ENCODE data around the gene RAB8B. TPM values are rescaled to one million over a fixed set of nuclear protein-coding genes. Genes with fewer than 3 reads are reported as not detected.

The RAB8B gene
- total RNA-seq, 1 experiment from 2014 or later, result 16.0 TPM

DNA sequence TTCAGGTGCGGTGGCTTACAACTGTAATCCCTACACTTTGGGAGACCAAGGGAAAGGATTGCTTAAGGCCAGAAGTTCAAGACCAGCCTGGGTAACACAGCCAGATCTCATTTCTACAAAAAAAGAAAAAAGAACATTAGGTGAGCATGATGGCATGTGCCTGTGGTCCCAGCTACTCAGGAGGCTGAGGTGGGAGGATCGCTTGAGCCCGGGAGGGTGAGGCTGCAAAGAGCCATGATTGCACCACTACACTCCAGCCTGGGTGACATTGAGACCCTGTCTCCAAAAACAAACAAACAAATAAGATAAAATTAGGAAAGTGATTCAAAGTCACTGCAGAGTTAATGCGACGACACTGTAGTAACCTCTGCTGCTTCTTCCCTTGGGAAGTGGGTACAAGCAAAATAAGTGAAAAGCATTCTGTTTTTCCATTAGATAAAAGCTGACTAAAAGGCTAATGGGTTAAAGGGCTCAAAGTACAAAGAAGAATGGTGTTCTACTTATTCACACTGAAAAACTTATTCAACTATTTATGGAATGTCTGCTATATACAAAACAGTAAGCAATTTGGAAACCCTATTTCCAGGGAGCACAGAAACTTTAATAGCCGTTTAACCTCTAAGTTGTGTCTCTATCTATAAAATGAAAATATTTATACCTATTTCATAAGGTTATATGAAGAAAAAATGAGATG, 24.1 kb upstream of the RAB8B start:
- peaks cover 8% of the 10 kb centered on the region for H3K4me1 Mint-ChIP-seq (ENCODE audit: low read depth, unreplicated experiment)
- intact Hi-C loops (cut with micrococcal nuclease; ENCODE audit: unreplicated experiment), result loop anchor here (5.0 kb wide), 1 partner anchor 112 kb away; the partner anchor contains the start of gene APH1B
- CTCF ChIA-PET, result interaction anchor here (1.4 to 1.5 kb wide), 2 partner anchors 8 to 237 kb away, joined by 4 to 7 read pairs; partner anchors contain the start of gene RPS27L
- no peak overlapping the region for H3K27ac Mint-ChIP-seq (ENCODE audit: unreplicated experiment)
- TF ChIP-seq CTCF (IDR thresholded peaks at IDR 0.05; ENCODE audit: unreplicated experiment), result no peak
- no peaks in the 10 kb centered on the region for H3K27me3 Mint-ChIP-seq (ENCODE audit: unreplicated experiment)
- no peak for DNase-seq
- H3K9me3 Mint-ChIP-seq (ENCODE audit: low read depth, unreplicated experiment), result no peaks in the 10 kb centered on the region
- H3K36me3 Mint-ChIP-seq (ENCODE audit: insufficient read depth, unreplicated experiment), result no peaks in the 10 kb centered on the region
- BruUV-seq (replicated peaks), result no TSS peak
- H3K4me3 Mint-ChIP-seq (ENCODE audit: low read depth, unreplicated experiment), result no peak overlapping the region

GRCh38 chr15:63166219-63166618, 23.2 kb upstream of the RAB8B start:
- CTCF ChIA-PET, result interaction anchor here (0.7 to 1.5 kb wide), 7 partner anchors 9 to 260 kb away, joined by 3 to 7 read pairs (median 4); partner anchors contain the start of genes APH1B and RPS27L
- no peak for TF ChIP-seq CTCF (IDR thresholded peaks at IDR 0.05; ENCODE audit: unreplicated experiment)
- Mint-ChIP-seq H3K36me3 (ENCODE audit: insufficient read depth, unreplicated experiment) (no peaks in the 10 kb centered on the region), H3K27ac (ENCODE audit: unreplicated experiment) (no peak overlapping the region), H3K9me3 (ENCODE audit: low read depth, unreplicated experiment) (no peaks in the 10 kb centered on the region), H3K4me3 (ENCODE audit: low read depth, unreplicated experiment) (no peak overlapping the region), H3K27me3 (ENCODE audit: unreplicated experiment) (no peaks in the 10 kb centered on the region), H3K4me1 (ENCODE audit: low read depth, unreplicated experiment) (peaks cover 8% of the 10 kb centered on the region)
- peak; percentile 31 for DNase-seq
- intact Hi-C loops (cut with micrococcal nuclease; ENCODE audit: unreplicated experiment), result loop anchor here (2.0 to 5.0 kb wide), 2 partner anchors 111 to 237 kb away; partner anchors contain the start of gene APH1B
- no TSS peak for BruUV-seq (replicated peaks)

DNA sequence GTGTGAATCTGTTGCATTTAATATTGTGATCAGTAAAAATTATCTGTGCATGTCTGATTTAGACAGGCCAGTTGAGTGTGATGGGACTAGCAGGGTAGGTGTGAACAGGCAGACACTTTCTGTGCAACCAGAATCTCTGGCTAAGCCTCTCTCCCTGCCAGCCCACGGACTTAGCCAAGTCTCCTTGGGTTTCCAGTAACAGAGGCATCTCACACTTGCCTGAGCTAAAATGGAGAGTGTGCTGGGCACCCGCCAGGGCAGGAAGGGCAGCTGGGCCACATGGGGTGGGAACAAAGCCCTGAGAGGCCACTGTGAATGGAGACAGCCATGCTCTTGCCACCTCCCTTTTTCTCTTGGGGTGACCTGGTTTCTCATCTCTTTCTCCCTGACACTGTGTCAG, 19.6 kb upstream of the RAB8B start:
- Mint-ChIP-seq H3K27me3 (ENCODE audit: unreplicated experiment) (no peaks in the 10 kb centered on the region), H3K27ac (ENCODE audit: unreplicated experiment) (no peak overlapping the region), H3K4me3 (ENCODE audit: low read depth, unreplicated experiment) (no peak overlapping the region), H3K36me3 (ENCODE audit: insufficient read depth, unreplicated experiment) (no peaks in the 10 kb centered on the region), H3K9me3 (ENCODE audit: low read depth, unreplicated experiment) (no peaks in the 10 kb centered on the region), H3K4me1 (ENCODE audit: low read depth, unreplicated experiment) (peaks cover 8% of the 10 kb centered on the region)
- no TSS peak for BruUV-seq (replicated peaks)
- DNase-seq, result no peak
- TF ChIP-seq CTCF (IDR thresholded peaks at IDR 0.05; ENCODE audit: unreplicated experiment), result no peak
- CTCF ChIA-PET, result no interaction called here
- intact Hi-C loops (cut with micrococcal nuclease; ENCODE audit: unreplicated experiment), result loop anchor here (5.0 kb wide), 1 partner anchor 108 kb away; the partner anchor contains the start of gene APH1B

DNA sequence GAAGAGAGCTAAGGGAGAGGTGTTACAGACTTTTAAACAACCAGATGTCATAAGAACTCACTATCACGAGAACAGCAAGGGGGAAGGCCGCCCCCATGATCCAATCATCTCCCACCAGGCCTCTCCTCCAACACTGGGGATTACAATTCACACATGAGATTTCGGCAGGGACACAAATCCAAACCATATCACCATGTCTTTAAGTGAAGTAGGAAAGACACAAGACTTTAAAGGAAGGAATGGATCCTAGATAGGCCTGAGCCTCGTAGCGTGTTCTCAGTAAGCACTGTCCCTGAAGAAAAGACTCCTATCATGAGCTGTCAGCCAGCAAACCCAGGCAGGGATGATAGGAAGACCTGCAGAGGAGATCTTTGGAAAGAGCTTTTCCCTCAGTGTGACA, 17.0 kb upstream of the RAB8B start:
- H3K4me3 Mint-ChIP-seq (ENCODE audit: low read depth, unreplicated experiment), result no peak overlapping the region
- no peak for TF ChIP-seq CTCF (IDR thresholded peaks at IDR 0.05; ENCODE audit: unreplicated experiment)
- H3K27me3 Mint-ChIP-seq (ENCODE audit: unreplicated experiment), result no peaks in the 10 kb centered on the region
- no peak overlapping the region for H3K27ac Mint-ChIP-seq (ENCODE audit: unreplicated experiment)
- intact Hi-C loops (cut with micrococcal nuclease; ENCODE audit: unreplicated experiment), result no loop called here
- no TSS peak for BruUV-seq (replicated peaks)
- CTCF ChIA-PET, result no interaction called here
- DNase-seq, result no peak
- H3K9me3 Mint-ChIP-seq (ENCODE audit: low read depth, unreplicated experiment), result no peaks in the 10 kb centered on the region
- H3K36me3 Mint-ChIP-seq (ENCODE audit: insufficient read depth, unreplicated experiment), result no peaks in the 10 kb centered on the region
- H3K4me1 Mint-ChIP-seq (ENCODE audit: low read depth, unreplicated experiment), result no peaks in the 10 kb centered on the region
